Suprapubic skin (tissue), 4 donors: ENCODE data around the gene C16orf95. TPM values are rescaled to one million over a fixed set of nuclear protein-coding genes. Genes with fewer than 3 reads are reported as not detected.

Experiments
- DNase-seq, 2 donors: peaks; one replicate each; pipeline ENCODE4 v3.0.0-alpha.2; 2019; ENCODE audit warnings: low spot score in 2 of 2
- H3K27ac ChIP-seq: fragments of 200-600 bp; sonication (generic); one replicate; pipeline ENCODE4 v1.5.1; 2019
- H3K27me3 ChIP-seq: fragments of 200-600 bp; sonication (generic); one replicate; pipeline ENCODE4 v1.5.1; 2019
- H3K36me3 ChIP-seq: fragments of 200-600 bp; sonication (generic); one replicate; pipeline ENCODE4 v1.5.1; 2019
- H3K4me1 ChIP-seq: fragments of 200-600 bp; sonication (generic); one replicate; pipeline ENCODE4 v1.5.1; 2019
- H3K4me3 ChIP-seq: fragments of 200-600 bp; sonication (generic); one replicate; pipeline ENCODE4 v1.5.1; 2019; ENCODE audit warnings: mild to moderate bottlenecking
- H3K9me3 ChIP-seq: fragments of 200-600 bp; sonication (generic); one replicate; pipeline ENCODE4 v1.5.1; 2019
- EP300 ChIP-seq: sonication (generic); formaldehyde crosslinking; IDR thresholded peaks from one replicate; pipeline ENCODE4 v1.6.1; 2017; ENCODE audit warnings: antibody characterized with exemption
- POLR2A ChIP-seq, 2 donors: fragments of 450-650 bp; IDR thresholded peaks; one replicate each; pipeline ENCODE4 v1.6.1; 2017; ENCODE audit warnings: antibody characterized with exemption in 2 of 2, mild to moderate bottlenecking in 2 of 2, moderate library complexity in 2 of 2
- POLR2AphosphoS5 ChIP-seq, 3 donors: sonication (generic); formaldehyde crosslinking; IDR thresholded peaks; one replicate each; pipeline ENCODE4 v1.6.1; 2017; ENCODE audit warnings: antibody characterized with exemption in 3 of 3
- WGBS: methylation state at CpG from one replicate; pipeline ENCODE4 v1.1.5; 2018; 5-methylcytosine and 5-hydroxymethylcytosine counted together
- total RNA-seq, 4 donors: library from RNA; depleted of rRNA; stranded (reverse); fragments of >200 nt; gene quantifications; one replicate each; pipeline ENCODE4 v1.1.0, GENCODE V29; 2016
- TF ChIP-seq, protein P1 (sequence below), 2 donors: fragments of 200-600 bp in 1 of 2; fragments of 450-650 bp in 1 of 2; sonication (generic) in 1 of 2; IDR thresholded peaks; one replicate each; pipeline ENCODE4 v1.5.1; 2016 to 2019; ENCODE audit warnings: antibody characterized with exemption in 2 of 2, mild to moderate bottlenecking in 1 of 2, moderate library complexity in 1 of 2

The C16orf95 gene
- total RNA-seq, 4 donors from 2014 or later, result 17.5 TPM; not detected in 3

DNA sequence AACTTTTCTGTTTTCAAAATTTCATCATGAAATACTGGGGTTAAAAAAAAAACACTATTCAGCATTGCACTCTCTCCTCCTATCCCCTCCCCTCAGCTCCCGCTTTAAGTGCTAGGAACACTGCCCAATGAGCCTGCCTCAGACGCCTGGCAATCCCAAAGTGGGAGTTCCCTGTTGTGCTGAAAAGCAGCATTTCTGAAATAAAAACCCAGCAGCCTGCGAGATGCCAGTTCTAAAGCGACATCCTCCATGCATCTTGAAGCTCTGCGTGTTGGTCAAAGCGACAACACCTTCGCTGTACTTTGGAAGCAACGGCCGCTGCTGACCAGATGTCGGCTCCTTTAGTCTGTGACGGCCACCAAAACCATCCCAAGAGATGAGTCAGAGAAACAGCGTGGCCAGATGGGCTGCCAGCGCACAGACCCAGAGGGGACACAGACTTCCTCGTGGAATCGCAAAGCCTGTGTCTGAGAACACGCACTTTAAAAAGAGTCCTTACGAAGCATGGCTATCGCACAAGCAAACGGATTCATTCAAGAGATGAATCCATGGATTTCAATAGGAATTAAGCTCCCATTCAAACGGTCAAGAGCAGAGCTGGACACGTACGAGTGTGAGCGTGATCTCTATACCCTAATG lies 33.6 kb upstream of the C16orf95 start:
- Histone ChIP-seq H3K4me3 (peak overlapping the region; percentile 12), H3K9me3 (no peaks in the 10 kb centered on the region), H3K27me3 (no peaks in the 10 kb centered on the region), H3K27ac (peak overlapping the region; percentile 40), H3K36me3 (peaks cover 48% of the 10 kb centered on the region), H3K4me1 (peaks cover 12% of the 10 kb centered on the region)
- TF ChIP-seq POLR2AphosphoS5 (IDR thresholded peaks at IDR 0.05), result no peak
- no peak for DNase-seq
- WGBS, result 63% methylated on average over 23 of the region's 23 CpGs

DNA sequence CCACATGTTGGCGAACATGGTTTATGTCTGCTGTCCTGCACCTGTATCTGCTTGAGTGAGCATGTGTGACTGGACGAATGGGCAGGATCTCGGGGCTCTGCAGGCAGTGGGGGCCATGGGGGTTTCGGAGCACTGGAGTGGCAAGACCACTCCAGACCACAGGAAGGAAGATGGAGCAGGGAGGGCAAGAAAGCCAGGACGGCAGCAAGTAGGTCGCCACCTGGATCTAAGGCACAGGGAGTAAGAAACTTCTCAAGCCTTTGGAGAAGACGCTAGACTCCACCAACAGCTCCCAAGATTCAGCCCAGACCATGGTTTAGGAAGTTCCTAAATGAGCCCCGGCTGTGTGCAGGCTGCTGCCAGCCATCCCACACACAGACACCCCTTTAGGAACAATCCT lies 32.8 kb upstream of the C16orf95 start:
- no peaks in the 10 kb centered on the region for H3K27me3 ChIP-seq
- peaks cover 20% of the 10 kb centered on the region for H3K4me1 ChIP-seq
- DNase-seq, result no peak
- no peaks in the 10 kb centered on the region for H3K9me3 ChIP-seq
- 85% methylated on average over 8 of the region's 8 CpGs for WGBS
- TF ChIP-seq POLR2AphosphoS5 (IDR thresholded peaks at IDR 0.05) (no peak), EP300 (no peak), POLR2A (IDR thresholded peaks at IDR 0.05) (no peak)
- TF ChIP-seq, protein P1, sequence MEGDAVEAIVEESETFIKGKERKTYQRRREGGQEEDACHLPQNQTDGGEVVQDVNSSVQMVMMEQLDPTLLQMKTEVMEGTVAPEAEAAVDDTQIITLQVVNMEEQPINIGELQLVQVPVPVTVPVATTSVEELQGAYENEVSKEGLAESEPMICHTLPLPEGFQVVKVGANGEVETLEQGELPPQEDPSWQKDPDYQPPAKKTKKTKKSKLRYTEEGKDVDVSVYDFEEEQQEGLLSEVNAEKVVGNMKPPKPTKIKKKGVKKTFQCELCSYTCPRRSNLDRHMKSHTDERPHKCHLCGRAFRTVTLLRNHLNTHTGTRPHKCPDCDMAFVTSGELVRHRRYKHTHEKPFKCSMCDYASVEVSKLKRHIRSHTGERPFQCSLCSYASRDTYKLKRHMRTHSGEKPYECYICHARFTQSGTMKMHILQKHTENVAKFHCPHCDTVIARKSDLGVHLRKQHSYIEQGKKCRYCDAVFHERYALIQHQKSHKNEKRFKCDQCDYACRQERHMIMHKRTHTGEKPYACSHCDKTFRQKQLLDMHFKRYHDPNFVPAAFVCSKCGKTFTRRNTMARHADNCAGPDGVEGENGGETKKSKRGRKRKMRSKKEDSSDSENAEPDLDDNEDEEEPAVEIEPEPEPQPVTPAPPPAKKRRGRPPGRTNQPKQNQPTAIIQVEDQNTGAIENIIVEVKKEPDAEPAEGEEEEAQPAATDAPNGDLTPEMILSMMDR (IDR thresholded peaks at IDR 0.05), result no peak
- H3K4me3 ChIP-seq, result no peak overlapping the region
- H3K36me3 ChIP-seq, result peaks cover 44% of the 10 kb centered on the region
- no peak overlapping the region for H3K27ac ChIP-seq

DNA sequence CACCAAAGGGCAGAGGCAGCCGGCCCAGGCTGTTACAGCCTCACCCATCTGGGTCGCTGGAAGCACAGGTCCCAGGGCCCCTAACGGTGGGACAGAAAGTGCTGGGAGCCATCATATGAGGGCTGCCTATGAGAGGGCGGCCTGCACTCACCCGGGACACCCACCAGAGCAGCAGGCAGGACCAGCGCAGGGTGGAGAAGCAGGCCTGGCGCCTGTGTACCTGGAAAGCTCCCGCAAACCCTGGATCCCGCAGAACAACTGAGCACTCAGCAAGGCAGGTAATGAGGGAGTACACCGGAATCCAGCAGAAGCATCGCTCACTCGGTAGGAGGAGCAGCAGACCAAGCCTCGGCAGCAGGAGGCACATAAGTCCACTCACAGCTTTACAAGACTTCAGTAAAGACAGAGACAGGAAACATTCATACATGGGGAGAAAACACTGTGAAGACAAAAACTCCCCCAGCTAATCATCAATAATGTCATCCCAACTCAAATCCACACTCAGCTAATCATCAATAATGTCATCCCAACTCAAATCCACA lies 31.5 kb upstream of the C16orf95 start:
- Histone ChIP-seq H3K27ac (no peak overlapping the region), H3K27me3 (no peaks in the 10 kb centered on the region), H3K4me3 (no peak overlapping the region), H3K9me3 (no peaks in the 10 kb centered on the region), H3K36me3 (peaks cover 40% of the 10 kb centered on the region), H3K4me1 (peaks cover 25% of the 10 kb centered on the region)
- no peak for DNase-seq
- WGBS, result 95% methylated on average over 13 of the region's 13 CpGs
- TF ChIP-seq, protein P1 (IDR thresholded peaks at IDR 0.05), result no peak
- TF ChIP-seq EP300 (no peak), POLR2AphosphoS5 (IDR thresholded peaks at IDR 0.05) (no peak), POLR2A (IDR thresholded peaks at IDR 0.05) (no peak)

DNA sequence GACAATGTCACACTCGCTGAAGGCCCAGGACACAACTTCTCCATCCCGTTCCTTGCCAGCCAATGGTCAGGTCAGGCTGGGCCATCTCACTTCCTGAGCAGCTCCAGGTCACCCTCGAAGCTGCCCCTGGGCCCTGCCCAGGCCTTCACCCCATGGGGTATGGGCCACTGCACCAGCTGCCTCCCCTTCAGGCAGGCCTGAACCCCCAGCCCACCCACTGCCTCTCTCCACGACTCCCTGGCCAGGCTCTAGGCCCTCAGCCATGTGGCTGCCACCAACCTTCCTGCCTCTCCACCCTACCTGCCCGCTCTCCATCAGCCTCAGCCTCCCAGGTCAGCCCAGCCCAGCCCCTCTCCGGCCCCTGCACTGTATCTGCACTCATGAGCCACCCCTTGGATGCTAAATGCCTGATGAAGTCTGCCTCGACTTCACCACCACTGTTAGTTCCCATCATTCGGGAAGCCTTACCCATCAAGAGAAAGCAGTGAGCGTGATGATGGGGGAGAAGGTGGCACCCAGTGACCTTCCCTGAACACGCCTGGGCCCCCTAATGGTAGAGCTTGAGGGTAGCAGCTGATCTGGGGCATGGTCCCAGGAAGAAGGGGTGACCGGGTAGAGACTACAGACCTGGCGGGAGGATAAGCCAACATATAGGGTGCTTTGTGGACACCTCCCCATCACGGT lies 30.9 kb upstream of the C16orf95 start:
- Histone ChIP-seq H3K4me1 (peaks cover 25% of the 10 kb centered on the region), H3K36me3 (peaks cover 41% of the 10 kb centered on the region), H3K27me3 (no peaks in the 10 kb centered on the region), H3K27ac (no peak overlapping the region), H3K4me3 (no peak overlapping the region), H3K9me3 (no peaks in the 10 kb centered on the region)
- TF ChIP-seq EP300 (no peak), POLR2A (IDR thresholded peaks at IDR 0.05) (no peak), POLR2AphosphoS5 (IDR thresholded peaks at IDR 0.05) (no peak)
- TF ChIP-seq, protein P1 (IDR thresholded peaks at IDR 0.05), result no peak
- DNase-seq, result no peak
- WGBS, result 97% methylated on average over 13 of the region's 13 CpGs

DNA sequence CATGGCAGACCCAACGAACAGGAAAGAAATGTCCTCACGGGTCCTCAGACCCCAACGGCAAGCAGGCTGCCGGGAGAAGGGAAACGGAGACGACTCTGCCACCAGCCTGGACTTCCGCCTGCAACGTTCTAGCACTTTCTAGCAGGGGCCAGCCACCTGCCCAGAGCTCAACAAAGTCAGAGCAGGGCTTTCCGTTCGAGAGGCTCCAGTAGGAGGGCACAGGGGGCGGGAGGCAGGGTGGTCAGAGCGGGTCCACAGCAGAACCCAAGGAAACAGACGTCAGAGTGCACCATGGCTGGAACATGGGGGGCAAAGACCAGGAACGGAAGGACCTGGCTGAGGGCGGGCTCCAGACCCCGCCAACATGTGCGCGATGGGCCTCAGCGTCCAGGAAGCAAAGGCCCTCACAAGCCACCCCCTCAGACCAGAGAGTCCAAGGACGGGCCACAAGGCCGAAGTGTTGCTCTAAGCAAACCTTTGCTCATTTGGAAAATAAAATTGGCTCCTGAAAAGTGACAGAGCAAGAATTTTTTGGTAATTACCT lies 29.4 kb upstream of the C16orf95 start:
- Histone ChIP-seq H3K27ac (no peak overlapping the region), H3K4me3 (no peak overlapping the region), H3K9me3 (no peaks in the 10 kb centered on the region), H3K27me3 (no peaks in the 10 kb centered on the region), H3K36me3 (peaks cover 51% of the 10 kb centered on the region), H3K4me1 (peaks cover 21% of the 10 kb centered on the region)
- 92% methylated on average over 21 of the region's 21 CpGs for WGBS
- no peak for DNase-seq
- no peak for TF ChIP-seq EP300
- TF ChIP-seq, protein P1 (IDR thresholded peaks at IDR 0.05), result no peak
- TF ChIP-seq POLR2AphosphoS5 (IDR thresholded peaks at IDR 0.05), result no peak
- no peak for TF ChIP-seq POLR2A (IDR thresholded peaks at IDR 0.05)
